ENCODE measurements around the gene LRRC15. TPM values are rescaled to one million over a fixed set of nuclear protein-coding genes. Genes with fewer than 3 reads are reported as not detected.
A peak's percentile ranks its signal among the peaks of the same experiment; 100 is the strongest.

The LRRC15 gene
- total RNA-seq, 4 donors from 2014 or later: 5.6 to 23.7 (median 9.6) TPM; not detected in 1

GRCh38 chr3:194330579-194330978 is 39.0 kb downstream of the LRRC15 start:
- 56% methylated on average over 4 of the region's 4 CpGs for WGBS
- peaks cover 48% of the 10 kb centered on the region for H3K4me1 ChIP-seq
- TF ChIP-seq POLR2AphosphoS5 (IDR thresholded peaks at IDR 0.05): no peak
- TF ChIP-seq CTCF (IDR thresholded peaks at IDR 0.05): no peak
- TF ChIP-seq POLR2A (IDR thresholded peaks at IDR 0.05): no peak
- no peak for TF ChIP-seq EP300 (IDR thresholded peaks at IDR 0.05)
- H3K4me3 ChIP-seq: no peak overlapping the region
- H3K36me3 ChIP-seq: no peaks in the 10 kb centered on the region
- H3K9me3 ChIP-seq: no peaks in the 10 kb centered on the region
- H3K27ac ChIP-seq: no peak overlapping the region
- no peak for DNase-seq (ENCODE audit: low spot score in 2 of 2)
- H3K27me3 ChIP-seq: peaks cover 4% of the 10 kb centered on the region

- no peak for TF ChIP-seq CTCF (IDR thresholded peaks at IDR 0.05)
- TF ChIP-seq POLR2AphosphoS5 (IDR thresholded peaks at IDR 0.05): no peak
- no peak for TF ChIP-seq POLR2A (IDR thresholded peaks at IDR 0.05)
- no peak for TF ChIP-seq EP300 (IDR thresholded peaks at IDR 0.05)
- WGBS: 82% methylated on average over 10 of the region's 10 CpGs
Observed at GRCh38 chr3:194330160-194330559, 39.4 kb downstream of the LRRC15 start.

GRCh38 chr3:194329583-194329965 is 40.0 kb downstream of the LRRC15 start:
- 68% methylated on average over 7 of the region's 7 CpGs for WGBS
- H3K27me3 ChIP-seq: peaks cover 4% of the 10 kb centered on the region
- TF ChIP-seq POLR2AphosphoS5 (IDR thresholded peaks at IDR 0.05) (no peak), POLR2A (IDR thresholded peaks at IDR 0.05) (no peak)
- H3K9me3 ChIP-seq: no peaks in the 10 kb centered on the region
- no peak for DNase-seq (ENCODE audit: low spot score in 2 of 2)
- H3K36me3 ChIP-seq: no peaks in the 10 kb centered on the region
- peaks cover 48% of the 10 kb centered on the region for H3K4me1 ChIP-seq
- H3K4me3 ChIP-seq: no peak overlapping the region
- no peak overlapping the region for H3K27ac ChIP-seq

More at GRCh38 chr3:194330160-194330559, 39.4 kb downstream of the LRRC15 start:
- Histone ChIP-seq H3K4me1 (peaks cover 48% of the 10 kb centered on the region), H3K36me3 (no peaks in the 10 kb centered on the region), H3K9me3 (no peaks in the 10 kb centered on the region), H3K27ac (no peak overlapping the region), H3K4me3 (no peak overlapping the region), H3K27me3 (peaks cover 4% of the 10 kb centered on the region)
- DNase-seq (ENCODE audit: low spot score in 2 of 2): no peak

- no peak for DNase-seq (ENCODE audit: low spot score in 2 of 2)
- Histone ChIP-seq H3K4me1 (peaks cover 53% of the 10 kb centered on the region), H3K27ac (no peak overlapping the region)
Observed at GRCh38 chr3:194328942-194329582, 40.5 kb downstream of the LRRC15 start.

GRCh38 chr3:194328053-194328657 is 41.4 kb downstream of the LRRC15 start:
- H3K36me3 ChIP-seq: no peaks in the 10 kb centered on the region
- H3K27ac ChIP-seq: no peak overlapping the region
- 68% methylated on average over 27 of the region's 27 CpGs for WGBS
- DNase-seq (ENCODE audit: low spot score in 2 of 2): no peak
- TF ChIP-seq POLR2A (IDR thresholded peaks at IDR 0.05) (no peak), POLR2AphosphoS5 (IDR thresholded peaks at IDR 0.05) (no peak)
- no peak overlapping the region for H3K4me3 ChIP-seq
- H3K27me3 ChIP-seq: peaks cover 4% of the 10 kb centered on the region
- H3K4me1 ChIP-seq: peaks cover 54% of the 10 kb centered on the region
- no peaks in the 10 kb centered on the region for H3K9me3 ChIP-seq

More at GRCh38 chr3:194328942-194329582, 40.5 kb downstream of the LRRC15 start:
- 76% methylated on average over 14 of the region's 14 CpGs for WGBS
- Histone ChIP-seq H3K36me3 (no peaks in the 10 kb centered on the region), H3K9me3 (no peaks in the 10 kb centered on the region), H3K27me3 (peaks cover 4% of the 10 kb centered on the region), H3K4me3 (no peak overlapping the region)
- TF ChIP-seq POLR2A (IDR thresholded peaks at IDR 0.05) (no peak), EP300 (IDR thresholded peaks at IDR 0.05) (no peak), POLR2AphosphoS5 (IDR thresholded peaks at IDR 0.05) (no peak), CTCF (IDR thresholded peaks at IDR 0.05) (no peak)

- TF ChIP-seq POLR2AphosphoS5 (IDR thresholded peaks at IDR 0.05) (no peak), CTCF (IDR thresholded peaks at IDR 0.05) (peak in 1 of 2 donors; percentile 5)
- Histone ChIP-seq H3K36me3 (no peaks in the 10 kb centered on the region), H3K4me3 (no peak overlapping the region), H3K27ac (no peak overlapping the region), H3K9me3 (no peaks in the 10 kb centered on the region), H3K27me3 (no peaks in the 10 kb centered on the region), H3K4me1 (peaks cover 48% of the 10 kb centered on the region)
- DNase-seq (ENCODE audit: low spot score in 2 of 2): no peak
- WGBS: 86% methylated on average over 5 of the region's 5 CpGs
Observed at GRCh38 chr3:194327218-194328052, 42.1 kb downstream of the LRRC15 start.

Data from suprapubic skin (tissue), 4 donors.